DMS 273 (cell line): ENCODE data around the gene E2F4.

ENCODE experiments used
- DNase-seq: peaks from one replicate; lab custom pipeline; 2025; ENCODE audit not compliant: unreplicated experiment; lab: John Stamatoyannopoulos, UW

E2F4 gene

DNA sequence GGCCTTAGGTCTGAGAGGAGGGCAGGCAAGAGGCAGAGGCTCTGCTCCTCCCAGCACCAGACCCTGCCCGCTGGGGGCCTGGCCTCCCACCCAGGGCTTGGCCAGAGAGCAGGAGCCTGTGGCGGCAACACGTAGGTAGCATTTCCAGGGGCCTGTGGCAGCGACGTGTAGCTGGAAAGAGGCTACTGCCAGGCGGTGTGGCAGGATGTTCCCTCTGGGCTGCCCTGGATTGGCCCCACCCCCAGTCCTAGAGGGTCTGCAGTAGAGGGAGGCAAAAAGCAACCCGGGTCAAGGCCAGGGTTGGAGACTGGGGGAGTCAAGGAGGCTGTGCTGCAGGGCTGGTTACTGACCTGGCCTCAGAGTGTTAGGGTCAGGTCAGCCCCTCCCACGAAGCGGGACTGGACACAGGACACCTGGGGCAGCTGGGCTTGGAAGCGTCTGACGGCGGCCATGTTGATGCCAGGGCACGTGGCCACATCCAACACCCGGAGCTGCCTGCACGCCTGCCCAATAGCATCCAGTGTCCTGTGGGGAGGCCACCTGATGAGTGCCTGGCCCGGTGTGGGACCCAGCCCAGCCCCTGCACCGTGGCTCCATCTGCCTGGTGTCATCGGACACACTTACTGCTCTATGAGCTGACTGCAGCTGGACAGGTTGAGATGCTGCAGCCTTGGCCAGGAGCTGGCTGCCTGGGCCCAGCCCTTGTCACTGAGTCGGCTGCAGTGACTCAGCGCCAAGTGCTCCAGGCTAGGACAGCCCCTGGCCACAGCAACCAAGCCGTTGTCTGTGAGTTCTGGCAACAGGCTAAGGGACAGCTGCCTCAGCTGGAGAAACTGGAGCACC, 15.5 kb downstream of the E2F4 start:
- no peak for DNase-seq

DNA sequence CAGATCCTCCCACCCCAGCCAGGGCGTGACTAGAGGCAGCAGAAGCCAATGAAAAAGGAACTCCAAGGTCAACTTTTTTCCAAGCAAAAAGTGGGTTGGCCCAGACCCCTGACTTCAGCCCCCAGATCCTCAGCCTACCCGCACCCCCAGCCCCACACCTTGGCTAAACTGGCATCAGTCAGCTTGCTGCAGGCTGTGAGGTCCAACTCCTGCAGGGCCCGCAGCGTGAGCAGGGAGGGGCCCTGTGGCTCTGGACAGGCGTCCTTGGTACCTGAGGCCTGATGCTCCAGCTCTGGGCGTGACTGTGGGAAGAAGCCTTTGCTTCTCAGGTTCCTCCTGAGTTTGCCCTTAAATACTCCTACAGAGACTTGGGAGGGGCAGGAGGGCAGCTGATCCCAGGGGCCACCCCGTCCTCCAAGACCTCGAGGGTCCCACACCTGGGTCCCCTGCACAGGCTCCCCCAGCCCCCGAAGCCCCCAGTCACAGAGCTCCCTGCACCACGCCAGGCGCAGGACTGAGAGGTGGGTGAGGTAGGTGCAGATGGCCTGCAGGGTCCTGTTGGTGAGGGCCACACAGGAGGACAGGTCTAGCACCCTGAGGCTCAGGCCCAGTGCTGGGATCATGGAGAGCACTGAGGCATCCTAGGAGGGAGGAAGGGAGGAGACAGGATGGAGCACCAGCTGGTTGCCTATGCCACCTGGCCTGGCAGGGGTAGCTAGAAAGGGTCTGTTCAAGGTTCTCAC, 16.4 kb downstream of the E2F4 start:
- DNase-seq = no peak

DNA sequence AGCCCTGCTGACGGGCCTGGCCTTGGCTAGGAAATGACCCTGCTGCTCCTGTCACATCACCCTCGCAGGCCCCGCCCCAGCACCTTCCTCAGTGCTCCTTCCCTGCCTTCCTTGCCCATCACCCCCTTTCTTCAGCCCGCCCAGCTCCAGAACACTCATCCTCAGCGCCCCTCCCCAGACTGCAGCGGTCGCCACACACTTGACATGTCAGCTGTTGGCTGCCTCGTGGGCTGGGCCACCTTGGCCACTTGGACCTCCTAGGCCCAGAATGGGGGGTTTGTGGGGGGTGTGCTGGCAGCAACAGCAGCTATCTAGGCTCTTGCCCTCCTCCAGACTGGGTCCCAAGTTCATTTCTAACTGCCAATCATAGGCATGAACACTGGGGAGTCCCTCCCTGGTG, 17.6 kb downstream of the E2F4 start:
- no peak for DNase-seq

DNA sequence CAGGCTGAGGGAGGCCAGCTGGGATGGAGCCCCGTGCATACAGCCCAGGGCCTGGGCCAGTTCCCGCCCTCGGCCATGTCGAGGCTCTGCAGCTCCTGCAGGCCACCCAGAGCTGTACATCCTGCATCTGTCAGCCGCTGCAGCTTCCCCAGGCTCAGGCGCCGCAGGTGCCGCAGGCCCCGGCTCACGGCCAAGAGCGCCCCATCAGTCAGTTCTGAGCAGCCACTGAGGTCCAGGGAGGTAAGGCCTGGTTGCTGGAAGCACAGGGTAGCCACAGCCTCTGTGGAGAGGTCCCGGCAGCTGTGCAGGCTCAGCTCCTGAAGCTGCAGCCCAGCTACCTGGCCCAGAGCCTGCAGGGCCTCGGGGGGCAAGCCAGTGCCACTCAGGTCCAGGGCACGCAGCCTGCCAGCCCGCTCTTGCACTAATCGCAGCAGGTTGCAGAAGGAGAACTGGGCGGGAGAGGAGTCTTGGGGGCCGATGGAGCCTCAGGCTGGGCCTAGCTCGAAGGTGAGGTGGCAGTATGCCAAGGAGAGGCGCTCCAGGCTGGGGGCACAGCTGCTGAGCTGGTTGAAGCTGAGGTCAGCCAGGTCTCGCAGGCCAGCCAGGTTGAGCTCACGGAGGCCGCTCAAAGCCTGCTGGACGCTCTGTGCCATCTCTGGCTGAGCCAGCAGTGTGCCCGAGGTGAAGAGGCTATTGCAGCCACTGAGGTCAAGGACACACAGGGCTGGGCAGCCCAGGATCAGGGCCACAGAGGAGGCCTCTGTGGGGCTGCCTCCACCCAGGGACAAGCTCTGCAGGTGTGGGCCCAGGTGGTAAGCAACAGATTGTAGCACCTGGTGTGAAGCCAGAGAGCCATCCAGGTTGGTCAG, 18.3 kb downstream of the E2F4 start:
- peak; percentile 52 for DNase-seq

DNA sequence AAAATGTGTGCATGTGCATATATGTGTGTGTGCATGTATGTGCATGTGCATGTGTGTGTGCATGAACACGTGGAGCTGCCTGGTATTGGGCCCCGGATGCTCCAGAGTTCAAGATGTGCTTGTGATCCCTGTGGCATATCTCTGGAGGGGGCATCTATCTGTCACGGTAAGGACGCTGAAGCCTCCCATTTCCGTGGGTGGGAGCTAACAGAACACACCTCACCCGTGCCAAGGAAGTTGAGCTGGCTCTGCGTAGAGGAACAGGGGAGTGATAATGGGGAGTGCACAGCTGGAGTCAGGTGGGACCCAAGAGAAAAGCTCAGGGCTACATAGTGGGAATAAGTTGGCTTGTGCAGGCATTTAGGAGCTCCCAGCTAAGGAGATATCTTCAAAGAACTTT, 19.7 kb downstream of the E2F4 start:
- DNase-seq = no peak

DNA sequence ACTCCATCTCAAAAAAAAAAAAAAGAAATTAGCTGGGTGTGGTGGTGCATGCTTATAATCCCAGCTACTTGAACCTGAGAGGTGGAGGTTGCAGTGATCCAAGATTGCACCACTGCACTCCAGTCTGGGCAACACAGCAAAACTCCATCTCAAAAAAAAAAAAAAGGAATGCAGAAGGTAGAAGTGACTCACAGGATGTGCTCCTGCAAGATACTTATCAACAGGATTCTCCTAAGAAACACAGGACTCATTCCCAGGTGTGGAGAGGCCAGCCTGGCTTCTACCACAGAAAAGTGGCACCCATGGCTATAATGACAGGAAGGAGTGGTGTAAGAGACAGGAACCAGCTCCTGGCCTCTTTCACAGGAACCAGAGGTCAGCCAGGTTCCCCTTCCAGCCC, 20.8 kb downstream of the E2F4 start:
- no peak for DNase-seq

DNA sequence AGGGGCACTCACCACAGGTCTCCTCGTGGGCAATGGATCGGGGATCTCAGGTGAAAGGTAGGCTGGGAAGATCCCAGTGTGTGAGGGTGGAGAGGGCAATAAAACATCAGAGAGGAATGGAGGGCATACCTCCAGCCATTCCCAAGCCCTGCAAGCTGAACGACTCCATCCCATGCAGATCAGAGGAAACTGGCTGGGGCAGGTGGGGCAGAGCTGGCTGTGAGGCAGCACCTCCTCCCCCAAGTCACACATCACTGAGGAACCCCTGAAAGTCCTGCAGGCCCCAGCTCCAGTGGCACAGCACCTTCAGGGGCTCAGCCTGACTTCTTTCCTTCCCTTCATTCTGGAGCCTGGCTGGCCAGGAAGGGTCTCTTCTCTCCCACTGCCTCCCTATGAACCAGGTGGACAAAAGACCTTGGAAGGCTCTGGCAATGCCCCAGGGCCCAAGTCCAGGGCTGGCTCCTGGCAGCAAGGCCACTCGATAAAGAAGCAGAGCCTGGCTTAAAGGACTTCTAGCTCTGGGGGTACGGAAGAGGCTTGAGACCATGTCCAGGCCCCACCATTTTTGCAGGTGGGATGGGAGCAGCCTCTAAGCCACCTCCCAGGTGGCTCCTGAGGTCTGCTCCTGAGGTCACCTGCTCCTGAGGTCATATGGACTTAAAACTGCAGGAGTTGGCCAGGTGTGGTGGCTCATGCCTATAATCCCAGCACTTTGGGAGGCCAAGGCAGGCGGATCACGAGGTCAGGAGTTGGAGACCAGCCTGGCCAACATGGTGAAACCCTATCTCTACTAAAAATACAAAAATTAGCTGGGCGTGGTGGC, 21.5 kb downstream of the E2F4 start:
- DNase-seq = no peak

DNA sequence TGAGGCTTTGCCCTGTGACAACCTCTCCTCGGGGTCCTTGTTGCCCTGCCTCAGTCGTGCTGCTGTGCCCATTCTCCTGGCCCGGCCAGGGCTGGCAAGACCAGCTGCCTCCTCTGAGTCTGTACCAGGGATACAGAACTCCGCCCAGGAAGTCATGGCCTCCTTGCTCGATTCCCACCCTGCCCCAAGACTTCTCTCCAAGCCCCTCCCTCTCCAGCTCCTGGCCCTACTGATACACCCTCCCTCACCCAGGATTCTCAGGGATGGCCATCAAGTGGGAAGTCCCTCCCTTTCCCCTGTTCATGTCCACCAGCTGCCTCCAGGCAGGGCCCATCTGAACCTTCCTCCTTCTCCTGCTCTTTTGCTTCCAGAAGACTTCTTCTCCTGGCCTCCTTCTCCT, 23.8 kb downstream of the E2F4 start:
- no peak for DNase-seq

DNA sequence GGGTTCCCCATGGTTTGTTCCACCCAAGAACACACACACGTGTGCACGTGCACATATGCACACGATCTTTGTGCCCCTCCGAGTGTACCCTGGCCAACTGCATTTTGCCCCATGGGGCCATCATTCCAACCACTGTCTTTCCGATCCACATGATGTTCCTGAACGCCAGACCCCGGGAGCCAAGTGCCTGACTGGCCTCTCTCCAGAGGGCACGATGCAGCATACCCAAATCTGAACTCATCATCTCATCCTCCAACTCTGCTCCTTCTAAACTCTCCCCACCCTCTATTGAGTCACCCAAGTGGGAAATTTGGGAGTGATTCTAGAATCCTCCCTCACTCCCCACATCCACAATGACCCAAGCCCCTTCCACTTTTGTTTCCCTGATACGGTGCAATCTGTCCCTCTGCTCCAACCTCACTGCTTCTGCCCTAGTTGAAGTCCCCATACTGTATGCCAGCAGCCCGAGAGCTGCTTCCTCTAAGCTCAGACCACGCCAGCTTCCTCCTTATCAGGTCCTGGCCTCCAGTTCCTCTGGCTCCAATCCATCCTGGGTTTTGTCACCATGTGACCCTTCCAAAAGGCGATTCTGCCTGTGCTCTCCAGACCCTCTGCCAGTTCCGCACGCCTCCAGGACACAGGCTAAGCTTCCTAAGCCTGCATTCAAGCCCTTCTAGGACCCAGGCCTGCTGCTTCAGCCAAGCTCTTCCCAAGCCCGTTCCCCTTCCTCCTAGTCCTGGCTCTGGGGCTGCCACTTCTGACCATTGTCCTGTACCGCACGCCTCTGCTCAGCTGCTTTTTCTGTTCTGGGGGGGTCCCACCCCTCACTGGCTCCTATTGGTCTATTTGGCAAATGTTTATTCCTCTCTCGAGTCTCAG, 24.9 kb downstream of the E2F4 start:
- no peak for DNase-seq

DNA sequence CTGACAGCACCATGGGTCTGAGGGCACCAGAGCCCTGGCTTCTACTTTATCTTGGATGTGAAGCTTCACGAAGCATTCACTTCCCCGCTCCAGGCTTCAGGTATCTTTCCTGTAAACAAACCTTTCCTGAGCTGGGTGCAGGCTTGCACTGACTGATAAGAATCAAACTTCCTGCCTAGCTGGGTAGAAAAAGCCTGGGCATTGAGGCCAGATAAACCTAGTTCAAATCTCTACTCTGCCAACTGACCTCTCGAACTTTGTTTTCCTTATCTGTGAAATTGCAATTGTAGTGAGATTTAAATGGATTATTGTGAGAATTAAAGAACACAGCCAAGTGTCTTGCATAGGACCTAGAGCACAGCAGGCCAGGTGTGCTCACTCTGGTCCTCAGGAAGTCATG, 32.0 kb downstream of the E2F4 start:
- DNase-seq = no peak

DNA sequence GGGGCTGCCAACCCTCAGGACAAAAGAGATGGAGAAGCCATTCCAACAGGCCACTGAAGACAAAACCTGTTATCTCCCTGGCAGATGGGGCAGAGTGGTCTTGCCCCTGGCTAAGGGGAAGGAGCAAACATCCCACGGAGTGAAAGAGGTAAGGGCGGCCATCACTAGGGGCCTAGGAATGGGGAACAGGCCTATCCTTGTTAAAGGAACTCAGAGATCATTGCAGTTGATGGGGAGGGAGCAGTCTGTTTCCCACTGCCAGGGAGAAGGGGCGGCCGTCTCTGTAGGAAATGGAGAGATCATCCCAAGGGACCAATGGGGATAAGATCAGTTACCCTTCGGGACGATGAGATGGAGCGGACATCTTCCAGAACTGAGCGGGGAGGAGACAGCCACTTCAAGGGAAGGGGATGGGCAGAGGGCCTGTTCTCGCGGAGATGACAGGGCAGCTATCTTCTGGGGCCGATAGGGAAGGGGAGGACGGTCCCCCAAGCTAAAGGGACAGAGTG, 34.4 kb downstream of the E2F4 start:
- no peak for DNase-seq

DNA sequence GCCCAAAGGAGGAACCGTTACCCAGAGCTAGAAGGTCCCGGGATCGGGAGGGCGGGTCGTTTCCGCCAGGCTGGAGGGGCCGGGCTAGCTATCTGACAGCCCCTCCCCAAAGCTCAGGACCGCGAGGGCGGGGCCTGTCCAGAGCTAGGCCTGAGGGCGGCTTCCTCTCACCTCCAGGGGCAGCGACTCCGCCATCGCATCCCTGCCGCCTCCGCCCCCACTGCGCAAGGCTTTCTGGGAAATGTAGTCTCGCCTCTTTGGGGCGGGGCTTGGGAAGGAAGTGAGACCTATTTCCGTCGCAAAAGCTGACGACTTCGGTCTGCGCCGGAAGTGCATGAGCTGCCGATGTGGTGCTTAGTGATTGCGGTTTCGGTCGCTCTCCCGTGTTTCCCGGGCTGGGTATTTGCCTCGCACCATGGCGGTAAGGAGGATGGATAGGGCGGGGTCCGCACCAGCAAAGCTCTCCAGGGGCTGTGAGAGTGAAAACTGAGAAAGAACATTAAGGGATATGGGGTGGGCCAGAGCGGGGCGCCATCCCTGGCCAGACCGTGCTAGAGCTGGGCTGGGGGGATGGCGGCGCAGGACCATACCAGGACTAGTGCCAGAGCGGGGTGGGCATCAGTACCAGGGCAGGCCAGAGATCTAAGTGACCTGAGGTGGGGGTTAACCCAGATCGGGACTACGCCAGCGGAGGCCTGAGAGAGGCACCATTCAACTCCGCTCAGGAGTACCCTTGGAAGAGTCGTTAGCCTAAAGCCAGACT, 35.0 kb downstream of the E2F4 start, which contains the start of gene TMEM208:
Gene TMEM208, plus strand, starts transcription at position 327 of the 763 bp plus-strand sequence. Its CDS starts 89 bp downstream, at position 416.
- DNase-seq = peak; percentile 100

DNA sequence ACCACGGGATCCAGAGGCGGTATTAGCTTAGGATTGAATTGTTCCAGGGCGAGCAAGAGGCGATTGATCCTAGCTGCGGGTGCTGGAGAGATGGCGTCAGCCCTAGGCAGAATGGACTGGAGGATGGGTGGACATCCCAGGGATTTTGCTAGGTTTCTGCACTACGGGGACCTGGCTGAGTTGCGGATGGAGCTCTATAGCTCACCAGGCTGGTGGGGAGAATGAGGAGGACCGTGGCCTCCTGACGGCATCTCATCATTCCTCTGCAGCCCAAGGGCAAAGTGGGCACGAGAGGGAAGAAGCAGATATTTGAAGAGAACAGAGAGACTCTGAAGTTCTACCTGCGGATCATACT, 35.6 kb downstream of the E2F4 start:
- no peak for DNase-seq

DNA sequence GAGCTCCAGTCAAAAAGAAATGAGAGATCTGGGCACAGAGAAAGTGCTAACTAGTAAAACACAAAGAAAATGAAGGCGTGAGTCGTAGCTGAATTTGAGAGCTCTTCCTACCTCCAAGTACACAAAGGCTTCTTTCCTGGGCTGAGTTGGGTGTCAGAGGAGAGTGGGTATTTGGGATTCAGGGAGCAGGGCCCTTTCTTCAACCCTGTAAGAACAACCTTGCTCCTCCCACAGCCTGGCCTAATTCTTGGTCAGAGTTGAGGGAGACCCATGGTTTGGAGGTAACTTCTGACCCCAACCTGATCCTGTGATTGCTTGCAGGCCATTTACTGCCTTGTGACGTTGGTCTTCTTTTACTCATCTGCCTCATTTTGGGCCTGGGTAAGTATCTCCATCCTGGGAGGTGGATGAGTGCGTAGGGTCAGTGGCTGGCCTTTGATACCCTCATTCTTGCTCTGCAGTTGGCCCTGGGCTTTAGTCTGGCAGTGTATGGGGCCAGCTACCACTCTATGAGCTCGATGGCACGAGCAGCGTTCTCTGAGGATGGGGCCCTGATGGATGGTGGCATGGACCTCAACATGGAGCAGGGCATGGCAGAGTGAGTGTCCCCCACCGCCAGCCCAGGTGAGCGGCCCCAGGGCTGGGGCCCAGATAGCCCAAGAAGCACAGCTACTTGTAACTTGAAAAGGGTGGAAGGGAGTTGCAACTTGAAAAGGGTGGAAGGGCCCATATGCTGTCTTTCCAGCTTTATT, 36.3 kb downstream of the E2F4 start:
- no peak for DNase-seq

DNA sequence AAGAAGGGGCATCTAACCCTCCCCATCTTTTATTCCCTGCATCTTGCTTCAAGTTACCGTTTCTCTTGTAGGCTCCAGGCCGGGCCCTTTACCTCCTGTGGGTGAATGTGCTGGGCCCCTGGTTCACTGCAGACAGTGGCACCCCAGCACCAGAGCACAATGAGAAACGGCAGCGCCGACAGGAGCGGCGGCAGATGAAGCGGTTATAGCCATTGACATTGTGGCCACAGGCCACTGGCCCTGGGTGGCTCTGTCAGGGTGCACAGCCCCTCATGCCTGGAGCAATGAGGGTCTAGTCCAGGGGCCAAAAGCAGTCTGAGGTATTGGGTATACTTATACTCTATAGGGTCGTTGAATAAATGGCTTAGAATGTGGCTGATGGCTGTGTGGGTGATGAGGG, 37.0 kb downstream of the E2F4 start:
- no peak for DNase-seq

DNA sequence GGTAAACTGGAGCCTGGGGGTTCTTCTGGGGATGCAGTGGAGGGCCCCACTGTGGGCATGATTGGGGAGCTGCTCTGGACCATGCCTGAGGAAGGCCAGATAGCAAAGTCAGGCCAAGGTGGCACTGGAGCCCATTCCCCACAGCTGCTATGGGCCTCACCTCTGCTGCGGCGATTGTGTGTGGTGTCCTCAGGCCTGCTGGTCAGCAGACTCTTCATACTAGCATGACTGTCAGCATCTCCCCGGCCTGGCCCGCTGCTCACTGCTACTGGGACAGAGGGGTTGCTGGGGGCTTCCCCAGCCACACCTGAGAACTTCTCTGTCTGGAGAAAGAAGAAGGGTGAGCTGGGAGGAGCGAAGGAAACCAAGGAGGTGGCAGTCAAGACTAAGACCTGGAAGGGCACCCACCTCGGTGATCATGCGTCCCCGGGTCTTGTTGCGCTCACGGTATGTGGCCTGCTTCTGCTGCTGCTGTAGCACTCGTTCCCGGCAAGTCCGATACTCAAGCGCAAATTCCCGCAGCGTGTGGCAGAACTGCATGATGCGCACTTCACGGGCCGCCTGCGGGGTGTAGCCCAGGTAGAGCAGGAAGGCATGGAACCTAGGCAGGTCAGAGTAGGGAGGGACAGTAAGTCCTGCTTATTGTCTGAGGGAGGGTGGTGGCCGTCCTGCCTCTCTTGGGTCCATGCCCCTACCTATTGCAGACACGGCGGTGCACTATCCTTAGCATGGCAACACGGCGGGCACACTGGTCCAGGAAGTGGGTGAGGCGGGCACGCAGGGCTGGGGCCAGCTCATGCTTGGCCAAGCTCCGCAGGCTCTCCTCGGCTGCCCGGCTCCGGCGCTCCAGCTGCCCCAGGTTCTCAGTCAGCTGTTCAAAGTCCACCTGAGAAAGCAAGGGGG, 38.2 kb downstream of the E2F4 start:
- DNase-seq = no peak
